Measurements from ENCODE around the gene CCSER1. TPM values are rescaled to one million over a fixed set of nuclear protein-coding genes. Genes with fewer than 3 reads are reported as not detected.

The CCSER1 gene
- total and polyA plus RNA-seq, 2 of the 8 experiments (the other 6 are each of a cell fraction or from before 2014, with no cell fraction given): 0.26 to 0.84 TPM

DNA sequence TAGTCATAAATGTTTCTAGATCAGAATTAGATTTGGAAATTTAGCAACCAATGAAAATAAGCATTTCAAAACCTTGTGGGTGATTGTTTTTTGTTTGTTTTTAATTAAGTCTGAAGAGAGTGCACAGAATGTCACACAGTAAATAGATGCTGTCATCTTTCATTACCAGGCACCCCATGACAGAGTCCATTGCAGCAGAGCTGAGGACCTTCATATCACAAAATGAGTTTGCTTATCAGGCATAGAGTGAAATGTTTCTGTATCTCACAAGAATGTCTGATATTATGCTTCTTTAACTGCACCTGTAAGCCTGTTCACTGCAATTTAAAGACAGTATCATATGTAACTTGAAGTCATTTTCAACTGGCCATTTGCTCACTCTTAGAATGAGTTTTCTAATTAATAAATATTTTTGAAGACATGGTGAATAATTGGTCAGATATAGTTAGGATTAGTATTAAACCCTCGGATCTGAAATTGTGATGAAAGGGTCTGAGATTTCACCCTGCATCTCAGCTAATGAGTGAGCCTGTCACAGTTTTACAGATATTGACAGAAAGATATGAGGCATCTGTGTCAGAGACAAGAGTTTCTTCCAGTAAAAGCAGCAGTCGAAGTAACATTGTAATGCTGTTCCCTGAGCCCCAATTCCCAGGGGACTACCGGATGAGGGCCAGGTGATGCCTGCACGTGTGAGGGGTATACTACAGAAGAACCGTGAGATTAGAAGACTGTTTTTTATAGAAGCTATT, 416.4 kb downstream of the CCSER1 start:
- WGBS, 2 experiments (ENCODE audit: extremely low coverage in 1 of 2, insufficient coverage in 1 of 2, insufficient read length in 1 of 2, insufficient replicate concordance in 2 of 2, low coverage in 1 of 2, low lambda C conversion rate in 2 of 2, missing lambda C conversion rate in 1 of 2): 85% methylated on average over 5 of the region's 5 CpGs; no CpG with 5 or more reads in 1 of the 2 experiments
- Histone ChIP-seq H4K5ac (ENCODE audit: insufficient read length, low read depth, low read length) (no peak overlapping the region), H3K9me3 (ENCODE audit: insufficient read depth in 2 of 2, low read depth in 1 of 2, low read length in 1 of 2) (no peaks in the 10 kb centered on the region), H3K4ac (replicated peaks; ENCODE audit: insufficient read length, low read depth, low read length) (no peak overlapping the region), H4K91ac (replicated peaks; ENCODE audit: insufficient read length, low read length) (no peak overlapping the region), H2AFZ (ENCODE audit: low read length) (no peak overlapping the region), H2BK5ac (ENCODE audit: low read depth, low read length) (no peak overlapping the region), H3K4me3 (ENCODE audit: extremely low read depth in 1 of 4, insufficient read depth in 2 of 4, low read depth in 3 of 4, low read length in 4 of 4) (no peak overlapping the region), H3K79me1 (ENCODE audit: low read depth, low read length) (no peaks in the 10 kb centered on the region), H3K56ac (replicated peaks; ENCODE audit: insufficient read length, low read depth, low read length) (no peak overlapping the region), H3K27ac (ENCODE audit: low read depth, low read length) (no peak overlapping the region), H2BK120ac (replicated peaks; ENCODE audit: low read depth, low read length) (no peak overlapping the region), H3K9ac (replicated peaks in 1 of 4; ENCODE audit: extremely low read depth in 1 of 4, low read depth in 3 of 4, low read length in 3 of 4) (no peak overlapping the region), H3K18ac (ENCODE audit: extremely low read depth, low read length) (no peak overlapping the region), H2BK15ac (ENCODE audit: low read length) (no peak overlapping the region), H4K8ac (ENCODE audit: extremely low read depth, insufficient read depth, low read length) (no peak overlapping the region), H3K36me3 (ENCODE audit: control insufficient read depth in 2 of 4, insufficient read depth in 4 of 4, low read length in 3 of 4) (no peaks in the 10 kb centered on the region), H2AK5ac (ENCODE audit: low read depth, low read length) (no peak overlapping the region), H3K27me3 (replicated peaks in 1 of 4; ENCODE audit: control insufficient read depth in 3 of 4, extremely low read depth in 1 of 4, insufficient read depth in 3 of 4, low read length in 3 of 4) (no peaks in the 10 kb centered on the region), H2BK12ac (ENCODE audit: low read depth, low read length) (no peak overlapping the region), H3K79me2 (ENCODE audit: control insufficient read depth in 1 of 2, insufficient read depth in 2 of 2, low read length in 2 of 2) (no peaks in the 10 kb centered on the region), H3K23me2 (ENCODE audit: low read depth, low read length) (0 out of 2 replicates have a peak, but pooled peaks cover 2% of the 10 kb centered on the region), H3K4me1 (replicated peaks in 1 of 4; ENCODE audit: control insufficient read depth in 3 of 4, insufficient read depth in 4 of 4, low read length in 3 of 4) (no peaks in the 10 kb centered on the region), H3K14ac (ENCODE audit: insufficient read length) (no peak overlapping the region), H2BK20ac (ENCODE audit: low read length) (no peak overlapping the region), H3K23ac (ENCODE audit: insufficient read length) (no peak overlapping the region), H3K4me2 (ENCODE audit: insufficient read depth in 1 of 2, low read depth in 2 of 2, low read length in 2 of 2) (no peak overlapping the region), H4K20me1 (replicated peaks in 1 of 2; ENCODE audit: control insufficient read depth in 1 of 2, insufficient read depth in 2 of 2, low read length in 2 of 2) (no peaks in the 10 kb centered on the region)
- CTCF ChIA-PET (ENCODE audit: partially characterized antibody): no interaction called here
- no peak for FAIRE-seq
- POLR2A ChIA-PET (ENCODE audit: partially characterized antibody): no interaction called here
- no peak for DNase-seq (ENCODE audit: low read depth in 1 of 2, low spot score in 2 of 2)
- TF ChIP-seq, protein P1, sequence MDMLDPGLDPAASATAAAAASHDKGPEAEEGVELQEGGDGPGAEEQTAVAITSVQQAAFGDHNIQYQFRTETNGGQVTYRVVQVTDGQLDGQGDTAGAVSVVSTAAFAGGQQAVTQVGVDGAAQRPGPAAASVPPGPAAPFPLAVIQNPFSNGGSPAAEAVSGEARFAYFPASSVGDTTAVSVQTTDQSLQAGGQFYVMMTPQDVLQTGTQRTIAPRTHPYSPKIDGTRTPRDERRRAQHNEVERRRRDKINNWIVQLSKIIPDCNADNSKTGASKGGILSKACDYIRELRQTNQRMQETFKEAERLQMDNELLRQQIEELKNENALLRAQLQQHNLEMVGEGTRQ (IDR thresholded peaks at IDR 0.05; ENCODE audit: low read length): no peak
- no peak for TF ChIP-seq RNF2 (IDR thresholded peaks at IDR 0.05; ENCODE audit: borderline replicate concordance, low read depth, low read length, missing control alignments, poor library complexity, severe bottlenecking)
- TF ChIP-seq GTF2F1 (IDR thresholded peaks at IDR 0.05; ENCODE audit: borderline replicate concordance, low read depth, low read length): no peak
- no peak for TF ChIP-seq SAP30 (IDR thresholded peaks at IDR 0.05; ENCODE audit: insufficient read depth, insufficient replicate concordance, low read length)
- TF ChIP-seq, protein P2, sequence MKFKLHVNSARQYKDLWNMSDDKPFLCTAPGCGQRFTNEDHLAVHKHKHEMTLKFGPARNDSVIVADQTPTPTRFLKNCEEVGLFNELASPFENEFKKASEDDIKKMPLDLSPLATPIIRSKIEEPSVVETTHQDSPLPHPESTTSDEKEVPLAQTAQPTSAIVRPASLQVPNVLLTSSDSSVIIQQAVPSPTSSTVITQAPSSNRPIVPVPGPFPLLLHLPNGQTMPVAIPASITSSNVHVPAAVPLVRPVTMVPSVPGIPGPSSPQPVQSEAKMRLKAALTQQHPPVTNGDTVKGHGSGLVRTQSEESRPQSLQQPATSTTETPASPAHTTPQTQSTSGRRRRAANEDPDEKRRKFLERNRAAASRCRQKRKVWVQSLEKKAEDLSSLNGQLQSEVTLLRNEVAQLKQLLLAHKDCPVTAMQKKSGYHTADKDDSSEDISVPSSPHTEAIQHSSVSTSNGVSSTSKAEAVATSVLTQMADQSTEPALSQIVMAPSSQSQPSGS (IDR thresholded peaks at IDR 0.05; ENCODE audit: low read length): no peak
- TF ChIP-seq, protein P3, sequence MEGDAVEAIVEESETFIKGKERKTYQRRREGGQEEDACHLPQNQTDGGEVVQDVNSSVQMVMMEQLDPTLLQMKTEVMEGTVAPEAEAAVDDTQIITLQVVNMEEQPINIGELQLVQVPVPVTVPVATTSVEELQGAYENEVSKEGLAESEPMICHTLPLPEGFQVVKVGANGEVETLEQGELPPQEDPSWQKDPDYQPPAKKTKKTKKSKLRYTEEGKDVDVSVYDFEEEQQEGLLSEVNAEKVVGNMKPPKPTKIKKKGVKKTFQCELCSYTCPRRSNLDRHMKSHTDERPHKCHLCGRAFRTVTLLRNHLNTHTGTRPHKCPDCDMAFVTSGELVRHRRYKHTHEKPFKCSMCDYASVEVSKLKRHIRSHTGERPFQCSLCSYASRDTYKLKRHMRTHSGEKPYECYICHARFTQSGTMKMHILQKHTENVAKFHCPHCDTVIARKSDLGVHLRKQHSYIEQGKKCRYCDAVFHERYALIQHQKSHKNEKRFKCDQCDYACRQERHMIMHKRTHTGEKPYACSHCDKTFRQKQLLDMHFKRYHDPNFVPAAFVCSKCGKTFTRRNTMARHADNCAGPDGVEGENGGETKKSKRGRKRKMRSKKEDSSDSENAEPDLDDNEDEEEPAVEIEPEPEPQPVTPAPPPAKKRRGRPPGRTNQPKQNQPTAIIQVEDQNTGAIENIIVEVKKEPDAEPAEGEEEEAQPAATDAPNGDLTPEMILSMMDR (IDR thresholded peaks at IDR 0.05; ENCODE audit: control extremely low read depth in 1 of 3, insufficient read depth in 1 of 3, low read depth in 1 of 3, low read length in 3 of 3): no peak
